Activated naive CD4-positive, alpha-beta T cell treated with anti-CD3 and anti-CD28 coated beads, Interleukin-2, amount 50 U/mL, for 16 hours (primary cell): ENCODE measurements around the gene ZBTB7A.

ENCODE experiments used
- DNase-seq: peaks from one replicate; pipeline ENCODE4 v3.0.0-alpha.2; 2020

Gene ZBTB7A

GRCh38 chr19:4066176-4066606 is 508 bp downstream of the ZBTB7A start:
- DNase-seq = peak; percentile 62

- DNase-seq = peak; percentile 98
Measured at GRCh38 chr19:4065430-4066175, 1.1 kb downstream of the ZBTB7A start.

- peak; percentile 54 for DNase-seq
Measured at GRCh38 chr19:4064496-4065260, 2.0 kb downstream of the ZBTB7A start.

- DNase-seq = no peak
Measured at GRCh38 chr19:4064149-4064495, 2.6 kb downstream of the ZBTB7A start.

- DNase-seq = no peak
Measured at GRCh38 chr19:4063369-4064148, 3.1 kb downstream of the ZBTB7A start.

- no peak for DNase-seq
Measured at GRCh38 chr19:4062419-4063368, 4.0 kb downstream of the ZBTB7A start.

GRCh38 chr19:4061683-4062418 is 4.8 kb downstream of the ZBTB7A start:
- DNase-seq = no peak

- no peak for DNase-seq
Measured at GRCh38 chr19:4061178-4061682, 5.5 kb downstream of the ZBTB7A start.

GRCh38 chr19:4060621-4061177 is 6.0 kb downstream of the ZBTB7A start:
- no peak for DNase-seq

GRCh38 chr19:4059891-4060620 is 6.6 kb downstream of the ZBTB7A start:
- DNase-seq = no peak

- no peak for DNase-seq
Measured at GRCh38 chr19:4059453-4059871, 7.2 kb downstream of the ZBTB7A start.

- DNase-seq = no peak
Measured at GRCh38 chr19:4058693-4059452, 7.8 kb downstream of the ZBTB7A start.

GRCh38 chr19:4057931-4058692 is 8.6 kb downstream of the ZBTB7A start:
- peak; percentile 50 for DNase-seq

GRCh38 chr19:4055209-4055552 is 11.5 kb downstream of the ZBTB7A start:
- no peak for DNase-seq

GRCh38 chr19:4054441-4055208 is 12.1 kb downstream of the ZBTB7A start:
- DNase-seq = no peak

- DNase-seq = no peak
Measured at GRCh38 chr19:4053423-4054324, 13.0 kb downstream of the ZBTB7A start.

- no peak for DNase-seq
Measured at GRCh38 chr19:4052993-4053422, 13.7 kb downstream of the ZBTB7A start.
